Stimulated activated naive CD8-positive, alpha-beta T cell treated with anti-CD3 and anti-CD28 coated beads, Interleukin-15, amount 100 ng/mL, for 72 hours (primary cell): ENCODE data around the gene RFC4.
"Not testable (repeated sequence)": the region's sequence is repeated elsewhere in the genome, so short reads cannot be mapped to it uniquely, and the experiment has no call there.

ENCODE experiments used
- ATAC-seq: fragments of 150-1000 bp; cut with Tn5 transposase; 2 replicates; pipeline ENCODE4 v1.10.0; 2021; ENCODE audit warnings: mild to moderate bottlenecking, moderate library complexity
- DNase-seq, 2 donors: peaks; one replicate each; pipeline ENCODE4 v3.0.0; 2021 to 2022
- H3K27ac Mint-ChIP-seq, 2 donors: one replicate each; pipeline ENCODE4 v1.8.0; 2022; ENCODE audit warnings: mild to moderate bottlenecking in 2 of 2, mixed read lengths in 2 of 2, moderate library complexity in 2 of 2
- H3K27me3 Mint-ChIP-seq: one replicate; pipeline ENCODE4 v1.8.0; 2022; ENCODE audit warnings: mixed read lengths
- H3K4me1 Mint-ChIP-seq: one replicate; pipeline ENCODE4 v1.8.0; 2022; ENCODE audit warnings: mild to moderate bottlenecking, mixed read lengths
- H3K4me3 Mint-ChIP-seq, 2 donors: one replicate each; pipeline ENCODE4 v1.8.0; 2022; ENCODE audit warnings: mild to moderate bottlenecking in 2 of 2, mixed read lengths in 2 of 2, moderate library complexity in 1 of 2
- H3K9me3 Mint-ChIP-seq, 2 donors: one replicate each; pipeline ENCODE4 v1.8.0; 2022; ENCODE audit warnings: mixed read lengths in 2 of 2

The RFC4 gene

DNA sequence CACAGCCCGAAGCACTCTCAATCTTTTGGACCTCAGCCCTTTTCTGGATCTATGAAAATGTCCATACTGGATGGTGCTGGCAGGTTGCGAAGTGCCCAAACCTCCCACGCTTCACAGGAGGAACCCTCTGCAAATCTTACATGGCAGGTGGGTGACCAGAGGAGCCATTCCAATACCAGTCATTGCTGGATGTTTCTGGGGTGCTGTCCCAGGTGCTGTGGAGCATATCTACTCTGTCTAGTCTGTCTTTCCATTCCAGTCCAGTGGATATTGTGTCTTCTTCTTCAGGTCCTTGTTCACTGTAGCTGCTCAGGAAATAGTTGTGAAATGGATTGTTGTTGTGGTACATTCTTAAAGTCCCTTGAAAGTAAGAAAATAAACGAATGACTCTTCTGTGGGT, 25.5 kb upstream of the RFC4 start:
- H3K9me3 Mint-ChIP-seq = no peaks in the 10 kb centered on the region
- no peak overlapping the region for H3K27ac Mint-ChIP-seq
- ATAC-seq (no peak), DNase-seq (no peak)
- peaks cover 53% of the 10 kb centered on the region for H3K27me3 Mint-ChIP-seq
- H3K4me3 Mint-ChIP-seq = no peak overlapping the region
- H3K4me1 Mint-ChIP-seq = peaks cover 14% of the 10 kb centered on the region

DNA sequence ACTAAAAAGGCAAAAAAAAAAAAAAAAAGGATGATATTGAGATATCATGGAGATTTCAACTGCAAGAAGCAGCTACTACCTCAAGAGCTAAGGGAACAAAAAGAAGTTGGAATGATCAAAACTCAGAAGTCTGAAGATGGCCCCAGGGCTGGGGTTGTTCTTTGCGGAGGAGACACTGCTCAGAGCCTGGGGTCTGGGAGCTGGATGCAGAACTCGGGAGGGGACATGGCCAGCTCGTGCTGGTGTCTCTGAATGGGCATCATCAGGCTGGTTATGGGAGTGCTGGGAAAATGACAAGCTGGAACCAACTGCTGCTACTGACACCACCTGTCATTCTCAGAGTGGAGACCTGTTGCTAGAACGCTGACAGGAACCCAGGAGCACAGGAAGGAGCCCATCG, 22.1 kb upstream of the RFC4 start:
- Mint-ChIP-seq H3K4me1 (peaks cover 45% of the 10 kb centered on the region), H3K9me3 (no peaks in the 10 kb centered on the region), H3K4me3 (peak overlapping the region in 1 of 2 donors; percentile 45), H3K27ac (no peak overlapping the region), H3K27me3 (peaks cover 62% of the 10 kb centered on the region)
- DNase-seq (no peak), ATAC-seq (no peak)

DNA sequence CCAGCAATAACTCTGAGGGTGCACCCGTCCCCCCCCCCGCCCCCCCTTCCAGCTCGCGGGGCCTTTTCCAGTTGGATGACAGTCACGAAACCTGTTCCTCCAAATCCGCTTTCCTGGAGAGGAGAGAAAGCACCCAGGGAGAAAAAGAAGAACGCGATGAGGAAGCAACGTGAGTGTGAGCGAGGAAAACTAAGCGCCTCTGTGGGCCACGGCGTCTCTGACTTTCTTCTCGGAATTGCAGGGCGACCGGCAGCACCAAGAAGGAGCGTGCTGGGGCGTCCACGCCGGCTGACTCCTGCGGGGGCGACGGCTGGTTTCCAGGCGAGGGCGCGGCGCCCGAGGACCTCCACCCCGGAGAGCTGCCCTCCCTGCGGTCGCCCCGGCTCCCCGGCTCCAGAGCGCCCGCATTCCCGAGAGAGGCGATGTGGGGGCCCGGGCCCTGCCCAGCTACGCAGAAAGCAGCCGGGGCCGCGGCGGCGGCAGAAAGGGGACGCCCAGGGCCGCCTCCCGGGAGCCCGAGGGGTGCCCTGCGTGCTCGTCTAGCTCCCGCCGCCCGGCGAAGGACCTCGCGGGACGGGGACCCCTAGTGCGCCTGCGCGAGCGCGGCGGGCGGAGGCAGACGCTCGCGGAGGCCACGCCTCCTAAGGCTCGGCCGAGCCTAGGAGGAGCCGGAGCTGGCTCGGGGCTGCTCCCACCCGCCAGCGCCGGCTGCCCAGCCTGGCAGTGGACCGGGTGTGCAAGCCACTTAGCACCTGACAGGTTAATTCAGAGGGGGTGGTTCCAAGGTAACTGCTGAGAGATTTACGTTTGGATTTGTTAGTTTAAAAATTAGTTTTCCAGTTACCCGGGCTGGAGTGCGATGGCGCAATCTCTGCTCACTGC, 20.9 kb upstream of the RFC4 start:
- Mint-ChIP-seq H3K9me3 (no peaks in the 10 kb centered on the region), H3K27ac (peak overlapping the region; percentile 74 to 96), H3K4me1 (peaks cover 45% of the 10 kb centered on the region), H3K27me3 (peaks cover 54% of the 10 kb centered on the region), H3K4me3 (peak overlapping the region; percentile 91 to 93)
- DNase-seq (peak; percentile 89), ATAC-seq (peak; percentile 86)

DNA sequence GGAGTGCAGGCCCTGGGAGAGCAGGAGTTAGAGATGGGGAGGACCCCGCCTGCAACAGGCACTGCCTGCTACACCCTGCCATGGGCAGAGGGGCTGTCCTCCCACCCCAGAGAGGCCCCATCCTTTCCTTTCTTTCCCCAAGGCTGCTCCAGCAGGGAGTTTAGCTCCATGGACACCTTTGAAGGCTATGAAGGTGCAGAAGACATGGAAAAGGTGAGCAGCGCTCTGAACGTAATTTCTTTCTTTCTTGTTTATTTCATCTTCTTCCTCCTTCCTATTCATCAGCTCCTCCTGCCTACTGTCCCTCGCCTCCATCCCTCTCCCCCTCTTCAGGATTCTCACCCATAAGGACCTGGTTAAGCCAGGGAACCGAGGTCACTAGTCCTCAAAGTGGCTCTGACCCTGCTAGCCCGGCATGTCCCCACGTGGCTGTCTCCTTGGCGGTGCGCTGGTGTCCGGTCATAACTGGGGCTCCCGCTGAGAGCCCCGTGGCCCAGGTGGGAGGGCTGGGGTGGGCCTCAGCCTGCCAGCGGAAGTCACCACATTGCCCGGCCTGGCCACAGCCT, 20.2 kb upstream of the RFC4 start:
- H3K4me1 Mint-ChIP-seq = peaks cover 51% of the 10 kb centered on the region
- peak overlapping the region in 1 of 2 donors; percentile 96 for H3K27ac Mint-ChIP-seq
- peaks cover 47% of the 10 kb centered on the region for H3K27me3 Mint-ChIP-seq
- H3K4me3 Mint-ChIP-seq = peak overlapping the region; percentile 91 to 93
- DNase-seq = peak; percentile 22 to 46
- H3K9me3 Mint-ChIP-seq = no peaks in the 10 kb centered on the region
- ATAC-seq = peak; percentile 44

DNA sequence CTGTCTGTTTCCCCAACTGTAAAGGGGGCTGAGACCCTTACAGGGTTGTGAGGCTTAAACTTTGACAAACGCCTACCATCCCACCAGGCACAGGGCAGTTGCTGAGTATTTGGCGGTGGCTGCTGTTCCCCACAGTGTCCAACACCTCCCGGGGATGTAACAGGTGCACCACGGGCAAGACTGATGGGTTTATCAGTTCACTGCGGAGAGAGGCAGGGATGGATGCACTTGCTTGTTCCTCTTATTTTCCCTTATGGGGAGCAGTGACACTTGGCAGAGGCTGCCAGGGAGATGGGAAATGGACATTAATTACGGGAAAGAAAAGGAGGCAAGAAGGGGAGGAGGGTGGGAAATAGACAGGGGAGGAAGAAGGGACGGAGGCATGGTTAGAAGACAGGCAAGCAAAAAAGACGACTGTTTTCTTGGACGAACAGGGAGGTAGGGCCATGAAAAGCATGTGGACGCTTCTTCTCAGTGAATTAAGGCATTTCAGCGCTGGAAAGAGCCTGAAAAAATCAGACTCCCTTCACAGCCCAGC, 19.7 kb upstream of the RFC4 start:
- peaks cover 53% of the 10 kb centered on the region for H3K4me1 Mint-ChIP-seq
- H3K4me3 Mint-ChIP-seq = peak overlapping the region; percentile 91 to 93
- H3K9me3 Mint-ChIP-seq = no peaks in the 10 kb centered on the region
- DNase-seq = no peak
- peaks cover 41% of the 10 kb centered on the region for H3K27me3 Mint-ChIP-seq
- ATAC-seq = peak; percentile 44
- H3K27ac Mint-ChIP-seq = peak overlapping the region in 1 of 2 donors; percentile 31

DNA sequence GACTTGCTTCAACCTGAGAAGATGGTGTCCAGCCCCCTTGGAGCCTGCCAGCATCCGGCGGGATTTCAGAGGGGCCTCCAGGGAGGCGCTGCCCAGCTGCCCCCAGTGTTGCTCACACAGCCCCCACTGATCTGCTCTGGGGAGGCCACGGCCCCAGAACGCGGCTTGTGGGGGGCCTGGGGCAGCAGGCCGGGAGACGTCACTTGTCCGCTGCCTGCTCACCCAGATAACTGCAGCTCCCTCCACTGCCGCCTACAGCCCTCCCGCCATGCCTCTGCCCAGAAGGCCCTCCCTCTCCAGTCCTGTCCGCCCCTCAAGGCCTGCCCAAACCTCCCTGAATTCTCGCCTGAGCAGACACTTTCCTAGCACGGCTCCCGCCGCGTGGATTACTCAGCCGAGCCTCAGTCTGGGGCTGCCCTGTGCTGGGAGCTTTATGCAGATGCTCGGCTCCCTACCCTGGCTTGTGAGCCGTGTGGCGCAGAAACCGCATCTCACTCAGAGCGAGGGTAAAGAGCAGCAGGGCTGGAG, 19.1 kb upstream of the RFC4 start:
- DNase-seq (peak; percentile 52 to 60), ATAC-seq (peak; percentile 75)
- peak overlapping the region; percentile 19 to 84 for H3K27ac Mint-ChIP-seq
- H3K4me3 Mint-ChIP-seq = peak overlapping the region; percentile 91 to 93
- no peaks in the 10 kb centered on the region for H3K9me3 Mint-ChIP-seq
- H3K27me3 Mint-ChIP-seq = peaks cover 35% of the 10 kb centered on the region
- peaks cover 53% of the 10 kb centered on the region for H3K4me1 Mint-ChIP-seq

DNA sequence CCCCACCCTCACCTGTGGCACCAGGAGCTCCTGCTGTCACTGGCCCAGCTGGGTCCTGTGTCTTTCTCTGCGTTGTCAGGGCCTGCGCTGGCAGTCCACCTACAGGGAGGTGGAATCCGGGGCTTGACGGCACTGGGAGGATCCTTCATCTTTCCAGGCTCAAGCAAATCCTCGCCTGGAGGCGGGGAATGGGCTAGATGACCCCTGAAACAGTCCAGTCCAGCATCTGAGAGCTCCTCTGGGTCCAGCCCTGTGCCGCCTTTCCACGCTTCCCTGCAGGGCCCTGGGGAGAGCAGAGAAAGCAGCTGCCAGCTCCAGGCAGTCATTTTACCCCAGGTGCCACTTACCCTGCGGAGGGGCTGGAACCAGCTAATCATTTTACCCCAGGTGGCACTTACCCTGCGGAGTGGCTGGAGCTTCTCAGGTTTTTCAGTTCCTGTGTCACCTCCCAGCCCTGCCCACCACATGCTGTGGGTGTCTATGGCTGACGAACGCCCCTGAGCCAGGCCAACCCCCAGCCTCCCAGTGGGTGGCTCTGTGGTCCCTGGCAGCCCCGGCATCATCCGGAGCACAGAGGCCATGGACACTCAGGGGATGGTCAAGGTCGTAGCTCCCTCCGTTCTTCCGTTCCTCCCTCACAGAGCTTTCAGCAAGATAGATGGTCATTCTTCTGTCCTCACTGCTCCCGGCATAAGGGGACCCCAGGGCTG, 18.3 kb upstream of the RFC4 start:
- ATAC-seq = no peak
- peak in 1 of 2 donors; percentile 18 for DNase-seq
- Mint-ChIP-seq H3K27ac (no peak overlapping the region), H3K9me3 (no peaks in the 10 kb centered on the region), H3K27me3 (peaks cover 28% of the 10 kb centered on the region), H3K4me3 (peak overlapping the region; percentile 91 to 93), H3K4me1 (peaks cover 53% of the 10 kb centered on the region)

DNA sequence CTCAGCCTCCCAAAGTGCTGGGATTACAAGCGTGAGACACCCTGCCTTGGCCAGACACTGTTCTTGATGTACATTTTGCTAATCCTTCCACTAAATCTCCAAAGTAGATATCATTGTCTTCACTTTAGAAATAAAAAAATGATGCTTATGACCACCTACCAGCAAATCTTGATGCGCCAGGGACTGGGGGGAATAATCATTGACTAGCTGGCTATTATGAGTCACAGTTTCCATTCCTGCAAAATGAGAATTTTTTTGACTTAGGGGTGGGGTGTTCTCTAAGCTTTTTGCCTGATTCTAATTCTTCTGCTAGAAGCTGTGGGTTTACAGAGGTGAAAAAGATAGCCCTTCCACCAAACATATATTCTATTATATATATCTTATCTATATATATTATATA, 17.1 kb upstream of the RFC4 start:
- DNase-seq (no peak), ATAC-seq (no peak)
- Mint-ChIP-seq H3K4me3 (no peak overlapping the region), H3K9me3 (no peaks in the 10 kb centered on the region), H3K27ac (peak overlapping the region in 1 of 2 donors; percentile 78), H3K27me3 (peaks cover 16% of the 10 kb centered on the region), H3K4me1 (peaks cover 50% of the 10 kb centered on the region)

DNA sequence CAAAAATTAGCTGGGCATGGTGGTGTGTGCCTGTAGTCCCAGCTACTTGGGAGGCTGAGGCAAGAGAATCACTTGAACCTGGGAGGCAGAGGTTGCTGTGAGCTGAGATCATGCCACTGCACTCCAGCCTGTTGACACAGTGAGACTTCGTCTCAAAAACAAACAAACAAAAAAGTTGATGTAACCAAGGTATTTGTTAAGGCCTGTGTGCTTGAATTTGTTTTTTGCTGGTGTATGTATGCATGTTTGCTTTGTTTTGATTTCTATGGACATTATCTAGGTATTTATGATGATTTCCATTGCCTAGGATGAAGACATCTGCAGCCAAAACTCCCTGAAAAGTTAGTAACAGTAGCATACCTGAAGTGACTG, 16.1 kb upstream of the RFC4 start:
- ATAC-seq, H3K27me3 Mint-ChIP-seq, H3K27ac Mint-ChIP-seq, H3K9me3 Mint-ChIP-seq, H3K4me3 Mint-ChIP-seq, DNase-seq: not testable (repeated sequence)
- peaks cover 41% of the 10 kb centered on the region for H3K4me1 Mint-ChIP-seq

DNA sequence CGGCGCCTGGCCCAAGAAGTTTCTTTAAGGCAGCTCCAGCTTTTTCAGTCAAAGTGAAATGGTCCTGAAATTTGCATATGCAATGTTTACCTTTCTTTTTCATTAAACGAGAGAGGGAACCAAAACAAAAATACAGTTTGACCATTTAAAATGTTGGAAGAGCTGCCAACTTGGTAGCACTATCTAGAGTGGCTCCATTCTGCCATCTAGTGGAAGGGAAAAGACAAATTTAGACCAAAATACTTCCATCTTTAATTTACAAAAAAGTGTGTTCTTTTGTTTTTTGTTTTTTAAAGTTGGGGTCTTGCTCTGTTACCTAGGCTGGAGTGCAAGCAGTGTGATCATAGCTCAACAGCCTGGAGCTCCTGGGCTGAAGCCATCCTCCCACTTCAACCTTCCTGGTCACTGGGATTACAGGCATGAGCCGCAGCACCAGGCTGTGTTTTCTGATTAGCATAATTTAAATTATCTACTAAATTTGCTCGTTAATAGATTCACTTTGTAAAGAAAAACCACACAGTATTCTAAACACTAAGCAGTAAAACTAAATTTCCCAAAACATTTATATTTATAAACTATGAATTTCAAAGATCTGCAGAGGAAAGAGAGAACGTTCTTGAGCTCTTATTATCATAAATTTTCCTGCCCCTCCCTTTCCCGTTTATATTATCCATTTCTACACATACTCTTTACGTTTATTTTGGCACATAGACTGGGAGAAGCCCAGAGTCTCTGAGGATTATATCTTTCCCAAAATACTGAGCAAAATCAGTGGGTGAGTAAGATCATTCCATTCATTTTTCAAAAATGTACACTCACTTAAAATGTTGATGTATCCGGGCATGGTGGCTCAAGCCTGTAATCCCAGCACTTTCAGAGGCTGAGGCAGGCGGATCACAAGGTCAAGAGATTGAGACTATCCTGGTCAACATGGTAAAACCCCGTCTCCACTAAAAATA, 15.4 kb upstream of the RFC4 start:
- Mint-ChIP-seq H3K27me3 (peaks cover 9% of the 10 kb centered on the region), H3K27ac (peak overlapping the region in 1 of 2 donors; percentile 69), H3K4me1 (peaks cover 38% of the 10 kb centered on the region), H3K4me3 (no peak overlapping the region), H3K9me3 (no peaks in the 10 kb centered on the region)
- no peak for DNase-seq
- ATAC-seq = no peak

DNA sequence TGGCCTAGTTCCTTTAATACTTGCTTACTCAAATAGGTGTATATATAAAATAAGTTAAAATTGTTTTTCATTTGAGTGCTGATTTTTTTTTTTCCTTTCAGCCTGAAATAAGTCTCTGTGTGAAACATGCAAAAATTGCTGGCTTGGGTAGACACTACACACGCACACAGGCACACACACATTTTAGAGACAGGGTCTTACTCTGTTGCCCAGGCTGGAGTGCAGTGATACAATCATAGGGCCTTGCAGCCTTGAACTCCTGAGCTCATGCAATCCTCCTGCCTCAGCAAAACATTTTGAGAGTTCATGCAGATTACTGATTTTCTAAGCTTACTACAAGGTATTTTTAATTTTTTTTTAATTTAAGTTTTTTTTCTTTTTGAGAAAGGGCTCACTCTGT, 12.7 kb upstream of the RFC4 start:
- H3K9me3 Mint-ChIP-seq = no peaks in the 10 kb centered on the region
- H3K27ac Mint-ChIP-seq = no peak overlapping the region
- ATAC-seq (no peak), DNase-seq (no peak)
- H3K4me3 Mint-ChIP-seq = no peak overlapping the region
- peaks cover 11% of the 10 kb centered on the region for H3K4me1 Mint-ChIP-seq
- no peaks in the 10 kb centered on the region for H3K27me3 Mint-ChIP-seq

DNA sequence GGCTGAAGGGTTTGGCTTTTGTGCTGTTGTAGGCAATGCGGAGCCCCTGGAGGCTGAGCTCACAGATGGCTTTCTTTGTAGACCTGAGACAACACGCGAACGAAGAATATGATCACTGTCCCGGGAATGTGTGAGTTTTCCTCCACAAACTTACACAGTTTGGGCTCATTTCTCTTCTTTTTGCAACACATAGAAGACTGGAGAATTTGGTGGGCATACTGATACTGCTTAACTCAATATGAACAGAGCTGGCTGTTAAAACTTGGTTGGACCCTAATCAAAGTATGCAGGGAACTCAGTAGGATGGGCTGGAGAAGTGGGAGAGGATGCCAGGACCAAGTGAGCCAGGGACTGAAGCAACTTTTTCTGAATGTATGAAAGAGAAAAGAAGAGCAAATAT, 12.2 kb upstream of the RFC4 start:
- Mint-ChIP-seq H3K27me3 (no peaks in the 10 kb centered on the region), H3K9me3 (no peaks in the 10 kb centered on the region), H3K4me1 (peaks cover 7% of the 10 kb centered on the region), H3K27ac (no peak overlapping the region), H3K4me3 (no peak overlapping the region)
- ATAC-seq (no peak), DNase-seq (no peak)

DNA sequence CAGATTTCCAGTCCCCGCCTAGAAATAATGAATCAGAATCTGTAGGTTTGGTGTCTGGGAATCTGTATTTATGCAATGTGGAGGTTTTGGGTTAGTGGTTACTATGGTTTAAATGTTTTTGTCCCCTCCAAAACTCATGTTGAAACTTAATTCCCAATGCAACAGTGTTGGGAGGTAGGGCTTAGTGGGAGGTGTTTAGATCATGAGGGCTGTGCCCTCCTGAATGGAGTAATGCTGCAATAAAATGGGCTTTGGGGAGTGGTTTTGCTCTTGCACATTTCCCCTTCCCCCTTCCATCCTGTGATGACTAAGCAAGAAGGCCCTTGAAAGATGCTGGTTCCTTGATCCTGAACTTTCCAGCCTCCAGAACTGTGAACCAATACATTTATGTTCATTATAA, 9.2 kb upstream of the RFC4 start:
- ATAC-seq (no peak), DNase-seq (no peak)
- Mint-ChIP-seq H3K9me3 (no peaks in the 10 kb centered on the region), H3K4me3 (no peak overlapping the region), H3K4me1 (no peaks in the 10 kb centered on the region), H3K27me3 (no peaks in the 10 kb centered on the region), H3K27ac (no peak overlapping the region)

DNA sequence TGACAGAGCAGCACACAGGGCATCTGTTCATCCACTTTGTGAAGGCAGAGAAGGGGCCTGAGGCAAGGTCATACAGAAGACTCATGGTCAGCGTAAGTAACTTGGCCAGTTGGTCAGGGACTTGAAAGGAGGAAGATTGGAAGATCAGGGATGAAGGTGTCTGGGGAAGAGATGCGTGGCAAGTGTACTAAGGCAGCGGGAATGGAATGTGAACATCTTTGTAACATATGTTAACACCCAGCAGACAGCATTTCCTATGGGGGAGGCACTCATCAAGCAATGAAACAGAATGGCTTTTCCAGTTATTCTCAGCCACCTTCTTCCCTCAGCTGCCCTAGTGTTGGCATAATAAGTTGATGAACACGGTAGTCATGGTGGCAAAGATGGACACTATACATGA, 7.8 kb upstream of the RFC4 start:
- Mint-ChIP-seq H3K4me1 (no peaks in the 10 kb centered on the region), H3K27ac (no peak overlapping the region), H3K4me3 (no peak overlapping the region), H3K9me3 (no peaks in the 10 kb centered on the region), H3K27me3 (no peaks in the 10 kb centered on the region)
- ATAC-seq = no peak
- DNase-seq = no peak

DNA sequence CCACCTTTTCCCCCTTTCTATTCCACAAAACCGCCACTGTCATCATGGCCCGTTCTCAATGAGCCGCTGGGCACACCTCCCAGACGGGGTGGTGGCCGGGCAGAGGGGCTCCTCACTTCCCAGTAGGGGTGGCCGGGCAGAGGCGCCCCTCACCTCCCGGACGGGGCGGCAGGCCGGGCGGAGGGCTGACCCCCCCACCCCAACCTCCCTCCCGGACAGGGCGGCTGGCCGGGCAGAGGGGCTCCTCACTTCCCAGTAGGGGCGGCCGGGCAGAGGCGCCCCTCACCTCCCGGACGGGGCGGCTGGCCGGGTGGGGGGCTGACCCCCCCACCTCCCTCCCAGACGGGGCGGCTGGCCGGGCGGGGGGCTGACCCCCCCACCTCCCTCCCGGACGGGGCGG, 5.0 kb upstream of the RFC4 start:
- H3K4me1 Mint-ChIP-seq, ATAC-seq, H3K27ac Mint-ChIP-seq: not testable (repeated sequence)

More for the DNA sequence above, 5.0 kb upstream of the RFC4 start:
- not testable (repeated sequence) for H3K4me3 Mint-ChIP-seq, DNase-seq, H3K9me3 Mint-ChIP-seq, H3K27me3 Mint-ChIP-seq
